IPS-11a (cell line): ENCODE results near the gene COQ9.

Experiments used
- H3K4me3 ChIP-seq: one replicate; pipeline ENCODE4 v1.5.1; 2013; ENCODE audit warnings: low read depth, low read length, control low read depth

COQ9 gene

DNA sequence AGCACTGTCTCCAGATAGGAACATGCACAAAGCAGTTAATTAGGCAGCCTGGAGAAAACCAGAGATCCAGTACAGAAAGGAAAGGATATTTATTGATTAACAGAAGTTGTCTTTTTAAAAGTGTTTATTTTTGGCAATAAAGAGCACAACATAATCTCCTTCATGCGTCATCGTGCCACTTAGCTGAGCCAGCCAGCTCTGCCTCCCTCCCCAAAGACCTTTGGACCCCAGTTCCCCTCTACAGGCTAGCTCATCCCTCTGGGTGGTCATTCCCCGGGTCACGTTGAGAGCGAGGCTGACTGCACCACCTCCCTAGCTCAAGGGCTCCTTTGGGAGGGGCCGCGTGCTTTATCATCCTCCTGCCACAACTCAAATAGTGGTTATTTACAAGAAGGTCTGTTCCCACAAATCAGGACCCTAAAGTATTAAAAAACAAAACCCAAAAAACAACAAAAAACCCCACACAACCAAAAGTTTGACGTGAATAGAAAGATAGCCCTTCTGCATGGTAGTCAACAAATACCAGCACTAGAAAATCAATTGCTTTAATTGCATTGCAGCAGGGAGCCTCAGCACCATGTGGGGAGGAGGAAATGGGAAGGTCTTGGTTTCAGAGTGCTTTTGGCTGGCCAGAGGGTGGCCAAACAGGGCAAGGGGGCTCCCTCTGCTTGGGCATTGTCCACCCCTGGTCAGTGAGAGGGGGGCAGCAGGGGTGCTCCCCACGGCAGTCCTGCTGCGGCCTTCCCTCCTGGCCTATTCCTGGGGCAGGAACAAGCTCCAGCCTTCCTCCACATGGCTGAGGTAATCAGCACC, 24.8 kb downstream of the COQ9 start:
- no peak overlapping the region for H3K4me3 ChIP-seq

DNA sequence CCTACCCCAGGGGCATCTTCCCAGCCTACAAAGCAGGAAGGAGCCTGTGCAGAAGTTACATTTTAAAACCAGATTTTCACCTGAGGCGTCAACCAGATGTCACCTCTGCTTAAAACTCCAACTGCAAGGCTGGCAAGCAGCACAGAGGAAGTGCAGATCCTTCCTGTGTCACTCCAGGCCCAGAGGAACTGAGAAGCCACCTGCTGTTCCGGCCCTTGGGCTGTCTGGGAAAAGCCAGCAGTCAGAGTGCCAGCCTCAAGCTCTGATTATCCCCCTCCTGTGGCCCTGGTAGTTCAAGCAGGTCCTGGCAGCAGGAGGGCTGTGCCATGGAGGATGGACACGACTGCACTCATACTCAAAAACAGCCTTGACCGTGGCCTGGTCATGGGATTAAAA, 25.4 kb downstream of the COQ9 start:
- no peak overlapping the region for H3K4me3 ChIP-seq

DNA sequence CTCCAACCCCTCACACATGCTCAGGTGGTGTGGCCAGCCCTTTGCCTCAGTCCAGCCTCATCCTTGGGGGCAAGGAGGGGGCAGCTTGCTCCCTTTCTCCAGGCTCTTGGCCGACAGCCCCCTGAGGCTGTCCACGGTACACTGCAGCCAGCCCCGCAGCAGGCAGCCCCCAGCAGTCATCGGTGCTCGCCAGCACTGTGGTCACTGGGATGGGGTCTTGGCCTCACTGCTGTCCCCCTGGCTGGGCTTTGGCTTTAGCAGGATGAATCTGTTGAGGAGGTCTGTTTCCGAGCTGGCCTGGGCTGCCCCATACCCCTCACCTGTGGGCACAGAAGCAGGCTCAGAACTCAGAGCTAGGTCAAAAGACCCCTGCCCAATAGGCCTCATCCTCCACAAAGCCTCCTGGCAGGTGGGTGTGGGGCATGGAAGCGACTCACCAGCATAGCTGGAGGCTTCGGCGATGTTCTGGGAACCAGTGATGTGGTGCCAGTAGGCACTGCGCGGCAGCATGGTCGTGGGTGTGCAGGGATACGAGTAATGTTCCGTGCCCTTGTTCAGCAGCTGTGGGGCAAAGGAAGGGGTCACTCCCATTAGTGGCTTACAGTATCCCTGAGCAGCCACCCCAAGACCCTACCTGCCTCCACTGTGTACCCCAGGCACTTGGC, 26.0 kb downstream of the COQ9 start:
- H3K4me3 ChIP-seq: no peak overlapping the region

DNA sequence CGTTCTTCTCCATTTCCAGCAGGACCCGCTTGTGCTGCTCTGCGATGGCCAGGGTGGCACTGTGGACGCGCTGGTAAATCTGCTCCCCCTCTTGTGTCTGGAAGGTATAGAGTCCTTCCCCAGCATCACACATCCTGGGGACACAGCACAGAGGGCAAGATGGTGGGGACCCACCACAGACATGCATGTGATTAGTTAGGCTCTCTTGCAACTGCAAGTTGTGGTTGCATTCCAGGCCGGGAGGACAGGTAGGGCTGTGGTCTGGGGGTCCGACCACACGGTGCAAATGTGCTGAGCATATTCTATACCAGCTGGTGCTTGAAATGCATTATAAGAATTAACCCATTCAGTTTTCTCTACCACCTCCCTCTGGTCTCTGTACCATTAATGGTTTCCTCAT, 26.6 kb downstream of the COQ9 start:
- no peak overlapping the region for H3K4me3 ChIP-seq

DNA sequence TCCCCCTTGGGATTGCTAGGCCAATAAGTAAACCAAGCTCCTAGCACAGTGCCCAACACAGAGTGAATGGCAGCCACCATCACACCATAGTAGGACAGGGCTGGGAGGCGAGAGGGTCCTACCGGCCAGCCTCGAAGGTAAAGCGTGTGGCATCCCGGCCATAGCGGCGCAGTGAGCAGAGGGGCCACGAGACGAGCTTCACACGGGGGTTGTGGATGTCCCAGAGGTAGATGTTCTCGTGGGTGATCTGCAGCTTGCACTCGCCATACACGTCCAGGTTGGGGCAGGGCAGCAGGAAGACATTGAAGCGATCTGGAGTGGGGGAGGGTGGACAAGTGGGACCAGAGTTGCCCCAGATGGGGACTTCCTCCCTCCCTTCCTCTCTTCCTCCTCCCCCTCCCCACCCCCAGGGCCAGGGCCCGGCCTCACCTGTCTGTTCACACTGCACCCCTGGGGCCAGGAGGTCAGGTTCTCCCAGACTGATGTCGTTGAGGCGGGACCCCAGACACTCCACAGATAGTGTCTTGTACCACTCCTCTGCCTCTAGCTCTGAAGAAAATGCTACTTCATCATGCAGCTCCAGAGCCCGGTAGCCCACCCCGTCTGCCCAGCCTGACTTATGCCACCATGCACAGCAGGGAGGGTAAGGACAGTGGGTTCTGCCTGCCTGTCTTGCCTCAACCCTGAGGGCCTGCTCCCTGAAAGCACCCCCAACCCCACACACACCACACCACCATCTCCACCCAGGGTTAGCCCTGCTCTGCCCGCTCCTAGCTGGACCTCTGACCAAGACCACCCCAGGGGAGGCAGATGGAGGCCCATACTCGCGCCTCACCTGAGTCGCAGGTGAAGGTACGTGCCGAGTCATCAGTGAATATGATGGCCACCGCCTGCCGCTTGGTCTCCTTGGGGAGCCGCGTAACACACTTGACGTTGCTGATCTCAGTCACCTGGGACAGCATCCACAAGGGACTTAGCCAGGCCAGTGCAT, 27.7 kb downstream of the COQ9 start:
- H3K4me3 ChIP-seq: no peak overlapping the region

DNA sequence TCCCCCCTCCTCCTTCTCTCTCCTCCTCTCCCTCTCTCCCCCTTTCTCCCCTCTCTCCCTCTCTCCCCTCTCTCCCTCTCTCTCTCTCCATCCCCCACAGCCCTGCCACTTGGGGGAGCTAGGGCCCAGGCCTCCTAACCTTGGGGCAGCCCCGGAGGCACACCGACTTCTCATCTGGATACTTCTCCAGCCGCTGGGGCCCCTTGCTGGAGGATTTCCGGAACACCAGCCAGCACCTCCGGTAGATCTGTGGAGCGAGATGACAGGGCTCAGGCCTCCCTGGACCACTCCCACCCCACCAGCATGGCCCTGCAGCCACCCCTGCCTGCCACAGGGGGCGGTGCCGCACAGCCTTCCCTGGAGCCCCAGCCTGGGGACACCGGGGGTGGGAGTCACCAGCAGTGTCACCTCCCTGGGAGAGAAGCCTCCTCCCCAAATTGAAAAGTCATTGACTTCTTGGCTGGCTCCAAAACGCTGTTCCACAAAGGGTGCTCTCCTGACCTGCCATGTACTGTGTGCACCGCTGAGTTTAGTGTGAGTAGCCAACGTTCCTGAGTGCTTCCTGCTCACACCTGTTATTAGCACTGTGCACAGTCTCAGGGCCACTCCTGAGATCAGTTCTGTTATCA, 28.5 kb downstream of the COQ9 start:
- H3K4me3 ChIP-seq: no peak overlapping the region

DNA sequence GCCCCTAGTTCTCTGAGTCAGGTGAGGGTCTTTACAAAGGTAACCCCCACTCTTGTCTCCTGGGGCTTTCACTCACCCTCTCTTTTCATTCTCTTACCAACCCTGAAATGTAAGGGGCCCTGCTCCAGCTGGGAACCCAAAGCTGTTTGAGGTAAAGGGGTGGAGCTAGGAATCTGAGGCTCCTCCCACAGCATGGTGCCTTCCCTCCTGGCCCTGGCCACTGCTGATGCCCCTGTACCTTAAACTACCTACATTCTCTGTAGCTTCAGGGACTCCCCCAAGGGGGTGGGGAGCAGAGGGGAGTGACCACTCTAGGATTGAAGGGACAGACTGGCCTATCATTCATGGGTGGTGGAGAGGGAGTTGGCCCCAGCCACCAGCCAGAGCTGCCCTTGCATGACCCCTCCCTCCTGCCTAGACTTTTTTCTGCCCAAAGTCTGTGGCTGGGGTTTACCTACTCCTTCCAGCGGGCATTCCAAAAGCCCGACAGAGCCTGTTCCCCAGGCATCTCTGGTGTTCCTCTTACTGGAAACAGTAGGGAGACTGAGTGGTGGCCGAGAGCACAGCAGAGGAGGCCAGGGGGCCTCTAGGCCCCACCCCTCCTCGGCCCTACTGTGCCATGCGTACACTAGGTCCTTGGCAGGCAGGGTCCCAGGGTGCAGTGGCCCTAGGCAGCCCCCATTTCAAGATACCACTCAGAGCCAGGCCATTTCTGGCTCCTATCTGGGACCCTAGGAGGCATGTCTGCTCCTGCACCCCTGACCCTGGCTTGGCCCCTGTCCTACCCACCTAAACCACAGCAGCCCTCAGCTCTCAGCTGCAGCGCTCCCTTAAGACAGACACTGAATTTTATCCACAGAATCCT, 29.5 kb downstream of the COQ9 start:
- no peak overlapping the region for H3K4me3 ChIP-seq

DNA sequence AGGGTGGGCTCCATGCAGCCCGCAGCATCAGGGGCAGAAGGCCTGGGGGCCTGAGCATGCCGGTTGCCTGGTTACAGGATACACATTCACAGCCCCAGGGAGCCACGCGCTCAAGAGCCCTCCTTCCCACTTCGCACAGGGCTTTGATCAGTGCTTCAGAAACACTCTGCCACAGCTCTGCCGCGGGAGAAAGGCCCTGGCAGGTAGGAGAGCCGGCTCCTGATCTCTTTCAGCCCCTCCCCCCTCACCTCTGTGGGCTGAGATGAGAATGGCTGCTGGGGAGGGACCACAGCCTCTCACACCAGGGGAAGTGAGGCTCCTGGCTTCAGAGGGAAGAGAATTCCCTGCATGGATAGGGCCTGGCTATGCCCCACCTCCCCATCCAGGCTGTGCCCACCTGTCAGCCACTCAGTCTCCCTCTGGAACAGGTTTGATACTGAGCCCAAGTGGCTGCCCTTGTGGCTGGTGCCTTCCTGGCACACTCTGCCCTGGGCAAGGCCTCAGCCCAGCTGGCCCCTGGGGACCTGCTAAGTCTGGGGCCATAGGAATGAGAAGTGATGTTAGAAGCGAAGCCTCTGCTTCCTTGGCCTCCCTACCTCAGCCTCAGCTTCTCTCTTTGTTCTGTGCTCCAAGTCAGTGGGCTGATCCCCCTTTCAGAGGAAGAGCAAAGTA, 30.4 kb downstream of the COQ9 start:
- no peak overlapping the region for H3K4me3 ChIP-seq

DNA sequence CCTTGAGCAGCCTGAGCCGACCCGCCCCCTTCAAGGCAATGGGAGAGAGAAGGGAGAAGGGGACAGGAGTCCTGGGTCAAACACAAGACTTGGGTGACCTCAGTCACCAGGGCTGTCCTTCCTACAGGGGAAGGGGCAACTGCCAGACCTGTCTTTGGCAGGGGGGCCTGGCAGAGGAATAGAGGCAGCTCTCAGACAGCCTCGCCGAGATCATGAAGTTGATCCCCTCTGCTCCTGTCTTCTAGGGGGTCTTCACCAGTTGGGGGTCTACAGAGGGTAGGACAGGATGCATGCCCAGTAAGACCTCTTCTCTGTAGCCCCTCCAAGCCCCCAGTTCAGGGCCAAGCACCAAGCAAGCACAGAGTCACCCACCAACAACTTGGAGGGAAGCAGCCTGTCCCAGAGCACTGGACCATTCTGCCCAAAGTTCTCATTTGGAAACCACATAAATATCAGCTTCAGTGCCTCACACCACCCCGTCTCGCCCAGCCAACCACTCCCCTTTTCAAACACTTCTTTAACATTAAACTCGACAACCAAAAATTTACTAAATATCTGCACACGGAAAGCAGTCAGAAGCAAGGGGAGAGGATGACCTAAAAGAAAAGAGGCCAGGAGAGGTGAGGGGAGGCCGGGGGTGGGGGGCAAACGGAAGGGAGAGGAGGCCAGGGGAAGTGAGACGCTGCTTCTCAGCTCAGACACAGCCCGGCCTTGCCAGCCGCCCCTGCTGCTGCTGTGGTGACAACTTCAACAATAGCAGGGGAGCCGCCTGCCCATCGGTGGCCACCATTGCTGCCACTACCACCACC, 31.3 kb downstream of the COQ9 start:
- no peak overlapping the region for H3K4me3 ChIP-seq

DNA sequence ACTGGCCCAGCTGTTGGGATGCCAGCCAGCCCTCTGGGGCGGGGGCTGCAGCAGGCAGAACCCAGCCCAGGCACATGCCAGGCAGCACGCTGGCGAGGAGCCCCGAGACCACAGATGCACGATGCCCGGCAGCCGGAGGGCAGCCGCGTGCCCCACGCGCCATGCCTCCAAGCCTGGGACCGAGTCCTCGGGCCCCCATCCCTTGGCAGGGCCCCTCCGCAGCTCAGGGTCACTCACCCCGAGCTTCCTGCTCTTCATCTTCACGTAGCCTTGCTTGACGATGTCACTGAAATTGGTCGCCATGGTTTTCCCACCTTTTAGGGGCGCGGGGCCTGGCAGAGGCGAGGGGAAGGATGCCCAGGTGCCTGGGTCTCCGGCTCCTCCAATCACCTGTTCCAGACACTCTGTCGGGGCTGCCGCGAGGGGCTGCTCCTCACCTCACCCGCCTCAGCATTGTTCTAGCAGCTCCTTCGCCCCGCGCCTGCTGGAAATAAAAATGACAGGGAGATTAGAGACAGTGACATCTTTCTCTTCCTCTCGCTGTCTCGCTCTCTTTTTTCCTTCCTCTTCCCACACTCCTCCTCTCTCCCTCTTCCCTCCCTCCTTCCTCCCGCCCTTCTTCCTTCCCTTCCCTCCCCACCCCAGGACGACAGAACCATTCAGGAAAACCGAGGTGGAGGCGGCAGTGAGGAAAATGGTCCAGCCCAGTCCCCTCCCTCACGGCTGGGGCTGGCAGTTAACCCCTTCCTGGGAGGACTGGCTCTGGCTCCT, 32.1 kb downstream of the COQ9 start:
- peak overlapping the region; percentile 39 for H3K4me3 ChIP-seq

DNA sequence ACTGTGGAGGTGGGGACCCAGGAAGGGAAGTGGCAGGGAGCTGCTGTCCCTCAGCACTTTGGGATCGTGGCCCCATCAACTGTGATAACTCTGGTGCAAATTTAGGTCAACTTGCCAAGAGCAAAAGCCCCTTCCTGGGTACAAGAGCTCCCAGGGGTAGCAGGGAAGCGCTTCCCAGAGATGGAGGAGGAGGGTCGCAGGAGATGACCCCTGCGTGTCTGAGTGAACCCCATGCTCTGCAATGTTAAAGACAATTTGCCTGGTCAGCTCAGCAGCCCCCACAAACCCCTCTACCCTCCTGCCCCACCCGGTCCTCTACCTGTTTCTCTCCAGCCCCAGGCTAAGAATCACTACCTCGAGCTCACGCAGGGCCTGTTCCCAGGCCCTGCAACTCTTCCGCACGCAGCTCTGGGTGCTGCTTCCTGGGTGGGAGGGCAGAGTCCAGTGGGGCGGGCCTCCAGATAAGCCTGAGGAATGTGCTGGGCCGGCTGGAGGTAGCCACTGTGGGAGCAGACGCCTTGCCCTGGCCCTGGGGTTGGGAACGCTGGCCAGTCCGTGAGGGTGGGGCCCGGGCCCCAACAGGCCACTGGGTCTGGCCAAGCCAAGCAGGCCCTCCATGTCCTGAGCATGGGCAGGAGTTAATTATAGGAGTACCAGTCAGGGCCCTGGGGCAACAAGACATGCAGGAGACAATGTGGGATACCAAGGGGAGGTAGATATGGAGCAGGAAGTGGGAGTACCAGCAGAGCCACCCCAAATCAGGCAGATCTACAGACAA, 32.9 kb downstream of the COQ9 start:
- peak overlapping the region; percentile 39 for H3K4me3 ChIP-seq

DNA sequence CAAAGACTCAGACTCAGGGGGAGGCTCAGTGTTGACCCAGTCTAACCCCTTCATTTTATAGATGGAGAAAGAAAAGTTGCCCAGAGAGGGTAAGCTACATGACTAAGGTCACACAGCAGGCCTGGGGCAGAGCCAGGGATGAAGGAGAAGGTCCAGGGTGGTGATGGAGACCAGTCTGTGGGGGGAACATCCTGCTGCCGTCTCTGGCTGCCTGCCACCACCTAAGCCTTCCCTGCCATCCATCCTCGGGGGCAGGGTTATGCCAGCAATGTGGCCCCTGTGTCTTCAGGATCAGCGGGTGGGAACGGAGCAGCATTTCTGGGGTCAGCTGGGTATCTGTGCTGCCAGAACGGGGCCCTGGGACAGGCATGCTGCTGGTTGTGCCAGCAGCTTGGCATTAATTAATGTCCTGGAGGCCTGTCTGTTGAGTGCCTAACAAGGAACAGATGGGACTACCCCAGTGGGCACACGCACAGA, 33.5 kb downstream of the COQ9 start:
- no peak overlapping the region for H3K4me3 ChIP-seq

DNA sequence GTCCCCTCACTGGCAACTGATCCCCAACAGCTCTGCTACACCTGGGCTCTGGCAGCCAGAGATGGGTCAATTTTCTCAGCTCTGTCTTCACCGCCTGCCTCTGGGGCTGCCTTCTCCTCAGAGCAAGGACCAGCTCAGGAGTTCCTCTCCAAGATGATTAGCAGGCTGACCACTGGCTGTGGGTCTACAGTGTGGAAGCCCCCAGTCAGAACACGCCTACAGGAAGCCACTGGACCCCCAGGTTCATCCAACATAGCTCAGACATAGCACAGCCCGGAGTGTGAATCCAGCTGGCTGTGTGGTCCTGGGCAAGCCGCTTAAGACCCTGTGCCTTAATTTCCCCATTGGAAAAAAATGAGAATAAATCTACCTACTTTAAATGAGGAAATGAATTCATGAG, 34.1 kb downstream of the COQ9 start:
- no peak overlapping the region for H3K4me3 ChIP-seq

DNA sequence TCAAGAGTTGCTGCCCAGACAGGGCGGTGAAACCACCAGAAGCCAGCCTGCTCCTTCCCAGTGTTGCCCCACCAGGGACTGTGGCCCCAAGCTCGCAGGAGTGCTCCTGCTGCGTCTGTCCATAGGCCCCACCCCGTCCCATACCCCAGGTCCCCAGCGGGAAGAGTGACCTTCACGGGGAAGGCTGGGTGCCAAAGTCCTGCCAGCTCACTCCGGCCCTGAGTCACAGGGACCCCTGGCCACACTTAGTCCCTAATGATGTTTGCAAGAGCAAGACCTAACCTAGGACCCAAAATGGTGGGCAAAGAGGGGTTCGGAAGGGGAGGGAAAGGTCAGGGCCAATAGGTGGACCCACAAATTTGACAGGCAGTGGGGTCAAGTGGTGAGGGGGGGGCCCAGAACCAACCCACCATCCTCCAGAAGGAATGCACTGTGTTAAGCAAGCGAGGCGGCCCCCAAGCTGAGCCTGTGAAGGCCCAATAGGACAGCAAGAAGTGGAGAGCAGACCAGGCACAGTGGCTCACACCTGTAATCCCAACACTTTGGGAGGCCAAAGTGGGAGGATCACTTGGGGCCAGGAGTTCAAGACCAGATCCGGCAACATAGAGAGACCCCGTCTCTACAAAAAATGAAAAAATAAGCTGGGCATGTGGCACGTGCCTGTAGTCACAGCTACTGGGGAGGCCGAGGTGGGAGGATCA, 35.7 kb downstream of the COQ9 start:
- H3K4me3 ChIP-seq: no peak overlapping the region

DNA sequence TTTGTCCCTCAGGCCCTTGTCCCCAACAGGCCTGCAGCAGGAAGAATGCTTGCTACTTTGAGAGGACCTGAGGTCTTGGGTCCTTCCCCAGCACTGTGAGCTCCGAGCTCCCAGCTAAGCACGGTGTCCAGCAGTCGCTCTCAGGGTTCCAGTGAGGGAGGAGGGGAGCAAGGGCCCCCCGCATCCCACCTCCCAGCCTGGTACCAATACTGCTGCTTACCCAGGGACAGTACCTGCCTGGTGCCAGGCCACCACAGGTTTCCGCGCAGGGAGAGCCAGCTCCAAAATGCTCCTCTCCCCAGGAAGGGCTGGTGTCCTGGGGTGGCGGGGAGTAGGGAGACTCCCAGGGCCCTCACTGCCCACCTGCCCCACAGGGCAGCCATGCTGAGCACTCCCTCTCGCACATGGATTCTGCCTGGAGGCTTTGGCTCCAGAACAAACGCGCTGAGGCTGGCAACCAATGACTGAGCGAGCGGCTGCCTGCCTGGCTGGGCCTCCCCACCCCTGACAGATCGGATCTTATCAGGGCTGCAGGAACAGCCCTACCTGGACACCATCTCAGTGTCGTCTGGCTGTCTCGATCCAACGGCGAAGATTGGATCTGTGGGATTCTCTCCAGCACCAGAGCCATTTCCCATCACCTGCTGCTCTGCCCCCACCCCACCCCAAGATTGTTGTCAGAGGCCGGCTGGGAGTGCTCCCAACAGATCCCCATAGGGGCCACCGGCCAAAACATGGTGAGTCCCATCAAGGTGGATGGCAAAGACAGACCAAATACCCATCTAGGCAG, 36.6 kb downstream of the COQ9 start:
- H3K4me3 ChIP-seq: no peak overlapping the region
